GM21390 (cell line): ENCODE measurements around the gene ANP32A.

ENCODE experiments used
- ATAC-seq: cut with Tn5 transposase; IDR thresholded peaks from one replicate; pipeline ENCODE4 v1.9.1; 2021; ENCODE audit not compliant: unreplicated experiment

Gene ANP32A

GRCh38 chr15:68800875-68801274 lies 19.8 kb downstream of the ANP32A start:
- ATAC-seq = no peak

- ATAC-seq = no peak
Observed at GRCh38 chr15:68798346-68799094, 22.2 kb downstream of the ANP32A start.

GRCh38 chr15:68797599-68798345 lies 22.9 kb downstream of the ANP32A start:
- ATAC-seq = no peak

- ATAC-seq = no peak
Observed at GRCh38 chr15:68797191-68797590, 23.5 kb downstream of the ANP32A start.

GRCh38 chr15:68796576-68796975 lies 24.1 kb downstream of the ANP32A start:
- no peak for ATAC-seq

- peak; percentile 46 for ATAC-seq
Observed at GRCh38 chr15:68795298-68795848, 25.3 kb downstream of the ANP32A start.

GRCh38 chr15:68794863-68795262 lies 25.8 kb downstream of the ANP32A start:
- ATAC-seq = no peak

- no peak for ATAC-seq
Observed at GRCh38 chr15:68794307-68794706, 26.4 kb downstream of the ANP32A start.

- ATAC-seq = no peak
Observed at GRCh38 chr15:68793776-68794175, 26.9 kb downstream of the ANP32A start.

GRCh38 chr15:68792901-68793766 lies 27.6 kb downstream of the ANP32A start:
- ATAC-seq = no peak

- ATAC-seq = peak; percentile 39
Observed at GRCh38 chr15:68791431-68792283, 29.0 kb downstream of the ANP32A start.

- ATAC-seq = no peak
Observed at GRCh38 chr15:68790910-68791309, 29.8 kb downstream of the ANP32A start.

- ATAC-seq = no peak
Observed at GRCh38 chr15:68790242-68790575, 30.5 kb downstream of the ANP32A start.

- no peak for ATAC-seq
Observed at GRCh38 chr15:68789534-68790241, 31.0 kb downstream of the ANP32A start.

GRCh38 chr15:68789091-68789490 lies 31.6 kb downstream of the ANP32A start:
- ATAC-seq = no peak

GRCh38 chr15:68788264-68788624 lies 32.5 kb downstream of the ANP32A start:
- no peak for ATAC-seq

GRCh38 chr15:68787609-68788263 lies 33.0 kb downstream of the ANP32A start:
- ATAC-seq = no peak

GRCh38 chr15:68786753-68787152 lies 33.9 kb downstream of the ANP32A start:
- ATAC-seq = no peak

- no peak for ATAC-seq
Observed at GRCh38 chr15:68785541-68785940, 35.2 kb downstream of the ANP32A start.
